CD14-positive monocyte (primary cell): ENCODE results near the gene CMAS. TPM values are rescaled to one million over a fixed set of nuclear protein-coding genes. Genes with fewer than 3 reads are reported as not detected.
"Not testable (repeated sequence)": the region's sequence is repeated elsewhere in the genome, so short reads cannot be mapped to it uniquely, and the experiment has no call there.

ENCODE experiments used
- DNase-seq, 3 donors: peaks; one replicate each; pipeline ENCODE4 v3.0.0-alpha.2; 2011 to 2022
- H2AFZ ChIP-seq: 2 replicates; pipeline ENCODE4 v1.6.0; 2012; ENCODE audit warnings: mild to moderate bottlenecking, low read depth, low read length, inconsistent platforms; ENCODE audit not compliant: insufficient read depth, poor library complexity, severe bottlenecking
- H3K27ac ChIP-seq, 2 donors: 1 replicate in 1 of 2; 2 replicates in 1 of 2; pipeline ENCODE4 v1.5.1; 2012 to 2013; ENCODE audit warnings: low read length in 2 of 2, control low read depth in 1 of 2, inconsistent platforms in 1 of 2, low read depth in 1 of 2, mild to moderate bottlenecking in 1 of 2
- H3K27me3 ChIP-seq, 2 donors: one replicate each; pipeline versions ENCODE4 v1.6.0 to v1.6.1; 2011 to 2013; ENCODE audit warnings: low read length in 2 of 2; ENCODE audit not compliant: control insufficient read depth in 2 of 2, insufficient read depth in 2 of 2
- H3K36me3 ChIP-seq, 2 donors: replicated peaks in 1 of 2; 1 replicate in 1 of 2; 2 replicates in 1 of 2; pipeline versions ENCODE4 v1.5.1 to v1.6.1; 2012 to 2013; ENCODE audit warnings: low read length in 2 of 2, control low read depth in 1 of 2, inconsistent platforms in 1 of 2, mild to moderate bottlenecking in 1 of 2; ENCODE audit not compliant: insufficient read depth in 2 of 2, control insufficient read depth in 1 of 2
- H3K4me1 ChIP-seq, 2 donors: 1 replicate in 1 of 2; 2 replicates in 1 of 2; pipeline versions ENCODE4 v1.5.1 to v1.6.1; 2012 to 2013; ENCODE audit warnings: low read length in 2 of 2, control low read depth in 1 of 2, inconsistent platforms in 1 of 2, mild to moderate bottlenecking in 1 of 2, moderate library complexity in 1 of 2; ENCODE audit not compliant: insufficient read depth in 2 of 2, control insufficient read depth in 1 of 2
- H3K4me2 ChIP-seq: replicated peaks from 2 replicates; pipeline ENCODE3; 2012; ENCODE audit warnings: low read length, moderate library complexity, mild to moderate bottlenecking; ENCODE audit not compliant: poor library complexity, severe bottlenecking; ENCODE audit errors: extremely low read depth
- H3K4me3 ChIP-seq, 3 experiments: fragments of 200-600 bp in 1 of 3; sonication (generic) in 1 of 3; replicated peaks in 1 of 3; 1 replicate in 2 of 3; 2 replicates in 1 of 3; pipeline ENCODE4 v1.5.1; 2011 to 2013; ENCODE audit warnings: low read length in 3 of 3, mild to moderate bottlenecking in 3 of 3, control low read depth in 2 of 3, low read depth in 2 of 3, inconsistent platforms in 1 of 3, moderate library complexity in 1 of 3
- H3K79me2 ChIP-seq: 2 replicates; pipeline ENCODE4 v1.6.0; 2012; ENCODE audit warnings: mild to moderate bottlenecking, control low read depth, inconsistent platforms, low read length, moderate library complexity; ENCODE audit not compliant: insufficient read depth
- H3K9ac ChIP-seq: 2 replicates; pipeline ENCODE4 v1.6.0; 2017; ENCODE audit warnings: low read length, mild to moderate bottlenecking; ENCODE audit not compliant: insufficient read depth, poor library complexity, severe bottlenecking
- H3K9me3 ChIP-seq, 2 donors: replicated peaks in 1 of 2; 1 replicate in 1 of 2; 2 replicates in 1 of 2; pipeline versions ENCODE4 v1.5.1 to v1.6.1; 2012 to 2013; ENCODE audit warnings: low read length in 2 of 2, control low read depth in 1 of 2; ENCODE audit not compliant: control insufficient read depth in 1 of 2, insufficient read depth in 1 of 2
- H4K20me1 ChIP-seq: 2 replicates; pipeline ENCODE4 v1.6.0; 2012; ENCODE audit warnings: mild to moderate bottlenecking, low read length, control low read depth, moderate library complexity; ENCODE audit not compliant: insufficient read depth
- H3K27ac Mint-ChIP-seq, 7 donors: one replicate each; pipeline ENCODE4 v1.8.0; 2020; ENCODE audit warnings: mild to moderate bottlenecking in 7 of 7, mixed read lengths in 7 of 7, moderate library complexity in 6 of 7, inconsistent platforms in 2 of 7
- H3K27me3 Mint-ChIP-seq, 3 donors: one replicate each; pipeline ENCODE4 v1.8.0; 2021 to 2022; ENCODE audit warnings: low read depth in 3 of 3, mild to moderate bottlenecking in 3 of 3, mixed read lengths in 3 of 3, moderate library complexity in 3 of 3, inconsistent platforms in 1 of 3
- H3K36me3 Mint-ChIP-seq, 2 donors: one replicate each; pipeline ENCODE4 v1.8.0; 2020; ENCODE audit warnings: mixed read lengths in 2 of 2, inconsistent platforms in 1 of 2, mild to moderate bottlenecking in 1 of 2
- H3K4me1 Mint-ChIP-seq: one replicate; pipeline ENCODE4 v1.8.0; 2020; ENCODE audit warnings: mild to moderate bottlenecking, mixed read lengths
- H3K4me3 Mint-ChIP-seq, 2 donors: one replicate each; pipeline ENCODE4 v1.8.0; 2020; ENCODE audit warnings: mild to moderate bottlenecking in 2 of 2, mixed read lengths in 2 of 2, moderate library complexity in 1 of 2
- H3K9me3 Mint-ChIP-seq, 7 donors: one replicate each; pipeline ENCODE4 v1.8.0; 2020 to 2022; ENCODE audit warnings: mixed read lengths in 7 of 7, mild to moderate bottlenecking in 6 of 7, moderate library complexity in 6 of 7, inconsistent platforms in 2 of 7
- WGBS: methylation state at CpG from one replicate; pipeline ENCODE4 v1.1.5; 2013; ENCODE audit warnings: missing lambda C conversion rate; ENCODE audit not compliant: insufficient coverage; 5-methylcytosine and 5-hydroxymethylcytosine counted together
- intact Hi-C, 2 donors: fragments of 100-400 bp; cut with micrococcal nuclease; formaldehyde crosslinking; loops; one replicate each; pipeline versions ENCODE4 v1.15.0 to v1.15.1; 2023
- polyA plus RNA-seq, 3 donors: library from polyadenylated mRNA; depleted of rRNA in 1 of 3; unstranded in 2 of 3; stranded (reverse) in 1 of 3; fragments of 300-500 nt in 2 of 3; fragments of >200 nt in 1 of 3; fragmentation: Illumina TruSeq in 2 of 3; gene quantifications; 1 replicate in 2 of 3; 2 replicates in 1 of 3; pipeline ENCODE4 v1.2.3, GENCODE V29; 2012 to 2021
- TF ChIP-seq, protein P1 (sequence below): fragments of 200-600 bp; IDR thresholded peaks from one replicate; pipeline ENCODE4 v1.8.0; 2022; ENCODE audit warnings: antibody characterized with exemption, mild to moderate bottlenecking

Gene CMAS
- polyA plus RNA-seq, 3 donors, result 12.6 to 33.1 (median 28.3) TPM

DNA sequence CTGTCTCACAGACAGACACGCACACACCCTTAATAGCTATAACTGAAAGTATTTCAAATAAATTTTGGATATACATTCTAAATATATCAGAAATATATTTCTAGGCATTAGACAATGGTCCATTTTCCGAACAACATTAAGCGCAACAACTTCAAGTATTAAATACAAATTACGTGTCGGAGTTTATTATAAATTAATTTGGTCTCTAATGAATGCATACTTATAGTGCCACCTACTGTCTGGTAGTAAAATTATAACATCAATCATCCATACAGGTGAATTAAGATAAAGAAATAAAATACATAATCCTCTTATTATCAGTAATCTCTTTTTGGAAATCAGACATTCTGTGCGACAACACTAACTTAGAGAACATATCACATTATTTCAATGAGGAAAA lies 27.2 kb upstream of the CMAS start:
- no peak for DNase-seq

DNA sequence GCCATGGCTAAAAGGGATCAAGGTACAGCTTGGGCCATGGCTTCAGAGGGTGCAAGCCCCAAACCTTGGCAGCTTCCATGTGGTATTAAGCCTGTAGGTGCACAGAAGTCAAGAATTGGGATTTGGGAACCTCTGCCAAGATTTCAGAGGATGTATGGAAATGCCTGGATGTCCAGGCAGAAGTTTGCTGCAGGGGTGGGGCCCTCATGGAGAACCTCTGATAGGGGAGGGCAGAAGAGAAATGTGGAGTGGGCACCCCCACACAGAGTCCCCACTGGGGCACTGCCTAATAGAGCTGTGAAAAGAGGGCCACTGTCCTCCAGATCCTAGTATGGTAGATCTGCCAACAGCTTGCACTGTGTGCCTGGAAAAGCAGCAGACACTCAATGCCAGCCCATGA lies 22.5 kb upstream of the CMAS start:
- H3K27me3 ChIP-seq, H3K27ac Mint-ChIP-seq, H3K4me3 ChIP-seq, H3K36me3 Mint-ChIP-seq, H3K9ac ChIP-seq, H3K27ac ChIP-seq, H3K4me1 ChIP-seq, H2AFZ ChIP-seq, H4K20me1 ChIP-seq, H3K27me3 Mint-ChIP-seq, H3K4me3 Mint-ChIP-seq, H3K36me3 ChIP-seq, H3K79me2 ChIP-seq, intact Hi-C loops, DNase-seq, H3K4me2 ChIP-seq, H3K4me1 Mint-ChIP-seq: not testable (repeated sequence)
- peaks cover 9 to 15% of the 10 kb centered on the region in 2 donors for H3K9me3 ChIP-seq
- peaks cover 9 to 17% (median 13%) of the 10 kb centered on the region in 7 donors for H3K9me3 Mint-ChIP-seq

More for the DNA sequence above, 27.2 kb upstream of the CMAS start:
- H3K36me3 ChIP-seq, result no peaks in the 10 kb centered on the region
- no peak overlapping the region for H3K4me3 Mint-ChIP-seq
- H3K4me1 ChIP-seq, result no peaks in the 10 kb centered on the region
- H3K79me2 ChIP-seq, result no peaks in the 10 kb centered on the region
- no peaks in the 10 kb centered on the region for H3K36me3 Mint-ChIP-seq
- no peak overlapping the region for H3K9ac ChIP-seq
- peaks cover 8 to 9% of the 10 kb centered on the region in 2 donors for H3K9me3 ChIP-seq
- H3K27ac ChIP-seq, result no peak overlapping the region
- intact Hi-C loops, result no loop called here
- peaks cover 0 to 4% (median 0%) of the 10 kb centered on the region in 3 donors for H3K27me3 Mint-ChIP-seq
- H3K4me1 Mint-ChIP-seq, result no peaks in the 10 kb centered on the region
- no peaks in the 10 kb centered on the region for H3K27me3 ChIP-seq
- H3K4me2 ChIP-seq, result no peak overlapping the region
- H3K9me3 Mint-ChIP-seq, result peaks cover 5 to 9% (median 7%) of the 10 kb centered on the region in 7 donors
- no peak overlapping the region for H3K4me3 ChIP-seq
- H2AFZ ChIP-seq, result no peak overlapping the region
- H3K27ac Mint-ChIP-seq, result no peak overlapping the region
- no peaks in the 10 kb centered on the region for H4K20me1 ChIP-seq
- TF ChIP-seq, protein P1, sequence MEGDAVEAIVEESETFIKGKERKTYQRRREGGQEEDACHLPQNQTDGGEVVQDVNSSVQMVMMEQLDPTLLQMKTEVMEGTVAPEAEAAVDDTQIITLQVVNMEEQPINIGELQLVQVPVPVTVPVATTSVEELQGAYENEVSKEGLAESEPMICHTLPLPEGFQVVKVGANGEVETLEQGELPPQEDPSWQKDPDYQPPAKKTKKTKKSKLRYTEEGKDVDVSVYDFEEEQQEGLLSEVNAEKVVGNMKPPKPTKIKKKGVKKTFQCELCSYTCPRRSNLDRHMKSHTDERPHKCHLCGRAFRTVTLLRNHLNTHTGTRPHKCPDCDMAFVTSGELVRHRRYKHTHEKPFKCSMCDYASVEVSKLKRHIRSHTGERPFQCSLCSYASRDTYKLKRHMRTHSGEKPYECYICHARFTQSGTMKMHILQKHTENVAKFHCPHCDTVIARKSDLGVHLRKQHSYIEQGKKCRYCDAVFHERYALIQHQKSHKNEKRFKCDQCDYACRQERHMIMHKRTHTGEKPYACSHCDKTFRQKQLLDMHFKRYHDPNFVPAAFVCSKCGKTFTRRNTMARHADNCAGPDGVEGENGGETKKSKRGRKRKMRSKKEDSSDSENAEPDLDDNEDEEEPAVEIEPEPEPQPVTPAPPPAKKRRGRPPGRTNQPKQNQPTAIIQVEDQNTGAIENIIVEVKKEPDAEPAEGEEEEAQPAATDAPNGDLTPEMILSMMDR, result peak; percentile 37
- no CpG with 5 or more reads among the region's 6 CpGs for WGBS
